ENCODE data around the gene CITED4. TPM values are rescaled to one million over a fixed set of nuclear protein-coding genes. Genes with fewer than 3 reads are reported as not detected.
"Not testable (repeated sequence)": the region's sequence is repeated elsewhere in the genome, so short reads cannot be mapped to it uniquely, and the experiment has no call there.

Gene CITED4
- total RNA-seq = 14.1 and 16.7 TPM in 2 replicates

- intact Hi-C loops (cut with micrococcal nuclease) = loop anchor here (1.0 to 10.0 kb wide), 13 partner anchors 12 to 1455 kb away; partner anchors contain the start of genes CTPS1, NFYC, RIMS3 and ZFP69B
Observed at GRCh38 chr1:40862008-40862863, at the start of gene CITED4. TSS of gene CITED4 (minus strand) at chr1:40862363. CDS start at chr1:40862127, 236 bp downstream.

GRCh38 chr1:40911105-40911504, 48.9 kb upstream of the CITED4 start:
- intact Hi-C loops (cut with micrococcal nuclease) = no loop called here

GRCh38 chr1:40909281-40909680, 47.1 kb upstream of the CITED4 start:
- intact Hi-C loops (cut with micrococcal nuclease) = no loop called here

- intact Hi-C loops (cut with micrococcal nuclease) = no loop called here
Observed at GRCh38 chr1:40908350-40908749, 46.2 kb upstream of the CITED4 start.

- intact Hi-C loops (cut with micrococcal nuclease) = no loop called here
Observed at GRCh38 chr1:40907899-40908298, 45.7 kb upstream of the CITED4 start.

- intact Hi-C loops (cut with micrococcal nuclease) = no loop called here
Observed at GRCh38 chr1:40906781-40907400, 44.7 kb upstream of the CITED4 start.

GRCh38 chr1:40905061-40905460, 42.9 kb upstream of the CITED4 start:
- intact Hi-C loops (cut with micrococcal nuclease) = no loop called here

- intact Hi-C loops (cut with micrococcal nuclease) = no loop called here
Observed at GRCh38 chr1:40903106-40903505, 40.9 kb upstream of the CITED4 start.

- intact Hi-C loops (cut with micrococcal nuclease) = no loop called here
Observed at GRCh38 chr1:40901886-40902852, 40.0 kb upstream of the CITED4 start.

- intact Hi-C loops (cut with micrococcal nuclease) = no loop called here
Observed at GRCh38 chr1:40899230-40899870, 37.2 kb upstream of the CITED4 start.

- intact Hi-C loops (cut with micrococcal nuclease) = no loop called here
Observed at GRCh38 chr1:40898431-40898901, 36.3 kb upstream of the CITED4 start.

GRCh38 chr1:40897513-40897912, 35.4 kb upstream of the CITED4 start:
- intact Hi-C loops (cut with micrococcal nuclease) = no loop called here

GRCh38 chr1:40896482-40896881, 34.3 kb upstream of the CITED4 start:
- intact Hi-C loops (cut with micrococcal nuclease) = no loop called here

GRCh38 chr1:40895601-40896000, 33.4 kb upstream of the CITED4 start:
- intact Hi-C loops (cut with micrococcal nuclease) = no loop called here

GRCh38 chr1:40894858-40895257, 32.7 kb upstream of the CITED4 start:
- intact Hi-C loops (cut with micrococcal nuclease) = not testable (repeated sequence)

GRCh38 chr1:40894455-40894854, 32.3 kb upstream of the CITED4 start:
- intact Hi-C loops (cut with micrococcal nuclease) = no loop called here

GRCh38 chr1:40893946-40894345, 31.8 kb upstream of the CITED4 start:
- intact Hi-C loops (cut with micrococcal nuclease) = no loop called here

- intact Hi-C loops (cut with micrococcal nuclease) = no loop called here
Observed at GRCh38 chr1:40892354-40892753, 30.2 kb upstream of the CITED4 start.

- intact Hi-C loops (cut with micrococcal nuclease) = no loop called here
Observed at GRCh38 chr1:40890771-40891170, 28.6 kb upstream of the CITED4 start.

- intact Hi-C loops (cut with micrococcal nuclease) = no loop called here
Observed at GRCh38 chr1:40887652-40888051, 25.5 kb upstream of the CITED4 start.

GRCh38 chr1:40887012-40887378, 24.8 kb upstream of the CITED4 start:
- intact Hi-C loops (cut with micrococcal nuclease) = no loop called here

Data from T-helper 1 cell treated with Interleukin-12 subunit alpha and Interleukin-12 subunit beta and Interleukin-4 antibody, amounts not matched to agents 30 ng/mL and 1 ng/mL, for 36 hours (primary cell).